GM12874 (cell line): ENCODE data around the gene PIK3AP1.

Experiments used
- TF ChIP-seq, protein P1 (sequence below): IDR thresholded peaks from 2 replicates; pipeline ENCODE4 v1.5.1; 2011; ENCODE audit warnings: low read depth, mild to moderate bottlenecking, control low read depth, low read length, moderate library complexity; ENCODE audit not compliant: insufficient read depth

PIK3AP1 gene

DNA sequence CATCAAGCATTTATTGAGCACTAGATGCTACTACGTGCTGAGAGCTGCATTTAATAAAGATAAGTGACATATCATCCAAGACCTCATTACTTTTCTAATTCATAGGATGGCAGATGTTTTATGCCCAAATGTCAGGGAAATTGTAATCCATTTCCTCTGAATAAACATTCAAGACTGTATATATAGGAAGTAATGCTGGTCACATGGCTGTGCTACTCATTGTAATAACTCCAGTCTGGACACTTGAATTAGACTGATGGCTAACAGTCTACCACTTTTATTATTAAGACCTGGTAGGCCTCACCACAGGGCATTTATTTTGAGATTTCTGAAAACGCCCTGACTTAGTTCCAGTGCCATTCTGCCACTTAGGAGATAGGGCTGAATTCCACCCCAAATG lies 36.6 kb downstream of the PIK3AP1 start:
- TF ChIP-seq, protein P1, sequence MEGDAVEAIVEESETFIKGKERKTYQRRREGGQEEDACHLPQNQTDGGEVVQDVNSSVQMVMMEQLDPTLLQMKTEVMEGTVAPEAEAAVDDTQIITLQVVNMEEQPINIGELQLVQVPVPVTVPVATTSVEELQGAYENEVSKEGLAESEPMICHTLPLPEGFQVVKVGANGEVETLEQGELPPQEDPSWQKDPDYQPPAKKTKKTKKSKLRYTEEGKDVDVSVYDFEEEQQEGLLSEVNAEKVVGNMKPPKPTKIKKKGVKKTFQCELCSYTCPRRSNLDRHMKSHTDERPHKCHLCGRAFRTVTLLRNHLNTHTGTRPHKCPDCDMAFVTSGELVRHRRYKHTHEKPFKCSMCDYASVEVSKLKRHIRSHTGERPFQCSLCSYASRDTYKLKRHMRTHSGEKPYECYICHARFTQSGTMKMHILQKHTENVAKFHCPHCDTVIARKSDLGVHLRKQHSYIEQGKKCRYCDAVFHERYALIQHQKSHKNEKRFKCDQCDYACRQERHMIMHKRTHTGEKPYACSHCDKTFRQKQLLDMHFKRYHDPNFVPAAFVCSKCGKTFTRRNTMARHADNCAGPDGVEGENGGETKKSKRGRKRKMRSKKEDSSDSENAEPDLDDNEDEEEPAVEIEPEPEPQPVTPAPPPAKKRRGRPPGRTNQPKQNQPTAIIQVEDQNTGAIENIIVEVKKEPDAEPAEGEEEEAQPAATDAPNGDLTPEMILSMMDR: no peak

GRCh38 chr10:96683065-96683464 lies 37.2 kb downstream of the PIK3AP1 start:
- TF ChIP-seq, protein P1: no peak

DNA sequence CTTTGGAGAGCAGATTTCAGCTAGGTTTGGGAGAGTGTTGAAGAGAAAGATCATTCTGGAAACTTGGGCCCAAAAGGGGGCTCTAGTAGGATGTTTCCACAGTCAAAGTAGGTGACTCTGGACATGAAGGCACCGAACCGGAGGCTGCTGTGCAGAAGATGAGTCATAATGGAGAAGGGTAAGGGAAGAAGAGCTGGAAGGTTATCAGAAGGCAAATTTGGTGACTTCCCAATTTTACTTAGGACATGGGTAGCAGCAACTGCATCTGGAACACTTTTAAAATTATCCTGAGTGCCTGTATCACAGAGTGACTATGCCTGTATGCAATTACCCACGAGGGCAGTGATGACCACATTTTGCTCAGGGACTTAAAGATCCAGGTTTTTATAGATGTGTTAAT lies 38.8 kb downstream of the PIK3AP1 start:
- TF ChIP-seq, protein P1: no peak

- TF ChIP-seq, protein P1: no peak
Observed at GRCh38 chr10:96678725-96679124, 41.6 kb downstream of the PIK3AP1 start.

GRCh38 chr10:96676272-96677112 lies 43.8 kb downstream of the PIK3AP1 start:
- TF ChIP-seq, protein P1: no peak

- TF ChIP-seq, protein P1: no peak
Observed at GRCh38 chr10:96675846-96676245, 44.5 kb downstream of the PIK3AP1 start.

GRCh38 chr10:96673318-96674099 lies 46.8 kb downstream of the PIK3AP1 start:
- TF ChIP-seq, protein P1: no peak
